CD4-positive, alpha-beta T cell treated with Interleukin-2 at 100 ng/mL for 4 hours (primary cell): Measurements from ENCODE around the gene ADGRL2.

Experiments used
- DNase-seq: peaks from one replicate; pipeline ENCODE4 v3.0.0-alpha.2; 2020; ENCODE audit warnings: low spot score

Gene ADGRL2

DNA sequence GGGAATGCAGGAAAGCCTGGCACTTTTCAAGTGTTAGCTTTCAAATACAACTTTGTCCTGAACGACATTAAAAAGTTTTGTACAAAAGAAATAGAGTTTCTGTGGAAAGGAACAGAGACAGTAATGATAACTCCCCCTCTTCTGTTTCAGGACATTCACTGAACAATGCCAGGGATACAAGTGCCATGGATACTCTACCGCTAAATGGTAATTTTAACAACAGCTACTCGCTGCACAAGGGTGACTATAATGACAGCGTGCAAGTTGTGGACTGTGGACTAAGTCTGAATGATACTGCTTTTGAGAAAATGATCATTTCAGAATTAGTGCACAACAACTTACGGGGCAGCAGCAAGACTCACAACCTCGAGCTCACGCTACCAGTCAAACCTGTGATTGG, 189.5 kb downstream of the ADGRL2 start:
- DNase-seq, result no peak

GRCh38 chr1:81998165-81998564, 197.4 kb downstream of the ADGRL2 start:
- DNase-seq, result no peak

- DNase-seq, result no peak
Measured at GRCh38 chr1:81999364-81999763, 198.6 kb downstream of the ADGRL2 start.

GRCh38 chr1:82000221-82000620, 199.5 kb downstream of the ADGRL2 start:
- DNase-seq, result no peak

DNA sequence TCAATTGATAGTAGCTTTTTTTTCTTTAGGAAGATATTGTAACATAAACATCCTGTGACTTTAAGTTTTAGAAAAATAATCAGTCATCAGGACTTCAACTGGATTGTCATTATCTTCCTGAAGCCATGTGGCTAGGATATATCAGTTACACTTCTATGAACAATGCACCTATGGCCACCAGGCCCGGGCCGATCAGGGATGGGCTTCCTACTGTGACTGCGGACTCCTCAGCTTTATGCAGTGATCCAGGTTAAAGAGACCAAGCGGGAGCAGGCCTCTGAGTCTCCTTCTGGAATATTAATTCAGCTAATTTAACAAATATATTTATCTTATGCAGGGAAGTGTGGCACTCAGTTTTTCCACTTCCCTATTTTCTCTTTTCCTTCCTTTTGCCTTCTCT, 200.6 kb downstream of the ADGRL2 start:
- DNase-seq, result no peak

DNA sequence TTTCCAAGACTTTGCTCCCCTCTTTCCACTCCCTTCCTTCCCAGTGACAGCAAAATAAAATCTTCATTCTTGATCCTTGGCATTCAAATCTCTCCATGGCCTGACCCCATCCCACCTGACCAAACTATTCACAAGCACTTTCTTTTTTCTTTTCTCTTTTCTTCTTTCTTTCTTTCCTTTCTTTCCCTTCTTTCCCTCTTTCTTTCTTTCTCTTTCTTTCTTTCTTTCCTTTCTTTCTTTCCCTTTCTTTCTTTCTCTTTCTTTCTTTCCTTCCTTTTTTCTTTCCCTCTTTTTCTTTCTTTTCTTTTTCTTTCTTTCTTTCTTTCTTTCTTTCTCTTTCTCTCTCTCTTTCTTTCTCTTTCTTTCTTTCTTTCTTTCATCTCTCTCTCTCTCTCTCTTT, 207.1 kb downstream of the ADGRL2 start:
- no peak for DNase-seq

DNA sequence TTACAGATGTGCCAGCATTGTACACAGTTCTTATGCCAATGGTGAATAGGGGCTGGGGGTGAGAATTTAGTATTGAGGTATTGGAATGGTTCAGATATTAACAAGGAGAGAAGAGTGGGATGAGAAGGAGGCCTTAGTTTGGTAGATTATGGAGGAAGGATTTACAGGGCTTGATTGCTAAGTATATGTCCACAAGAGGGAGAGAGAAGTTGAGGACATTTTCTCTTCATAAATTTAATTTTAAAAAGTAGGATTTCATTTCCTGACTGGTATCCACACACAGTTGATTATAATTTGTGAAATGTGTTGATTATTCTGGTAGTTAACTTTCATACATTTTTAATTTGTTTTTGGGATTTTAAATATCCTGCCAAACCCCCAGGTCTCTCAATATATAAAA, 213.0 kb downstream of the ADGRL2 start:
- no peak for DNase-seq

GRCh38 chr1:82015444-82015843, 214.7 kb downstream of the ADGRL2 start:
- DNase-seq, result no peak

GRCh38 chr1:82018319-82018718, 217.6 kb downstream of the ADGRL2 start:
- no peak for DNase-seq

- DNase-seq, result no peak
Measured at GRCh38 chr1:82019508-82019907, 218.8 kb downstream of the ADGRL2 start.

DNA sequence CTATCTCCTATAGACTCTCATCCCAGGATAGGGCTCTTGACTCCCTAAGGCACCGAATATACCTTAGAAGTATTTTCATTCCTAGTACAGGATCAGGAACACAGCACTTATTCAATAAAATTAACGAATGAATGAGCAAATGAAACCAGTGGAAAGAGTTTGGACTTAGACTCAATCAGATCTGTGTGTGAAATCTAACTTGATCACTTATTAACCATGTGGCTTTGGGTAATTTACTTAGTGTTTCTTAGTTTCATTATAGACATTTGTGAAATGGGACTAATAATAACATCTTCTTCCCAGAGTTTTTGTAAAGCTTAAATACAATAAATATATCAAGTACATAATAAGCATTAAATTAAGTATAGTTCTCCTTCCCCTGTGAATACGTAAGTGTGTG, 230.1 kb downstream of the ADGRL2 start:
- no peak for DNase-seq

DNA sequence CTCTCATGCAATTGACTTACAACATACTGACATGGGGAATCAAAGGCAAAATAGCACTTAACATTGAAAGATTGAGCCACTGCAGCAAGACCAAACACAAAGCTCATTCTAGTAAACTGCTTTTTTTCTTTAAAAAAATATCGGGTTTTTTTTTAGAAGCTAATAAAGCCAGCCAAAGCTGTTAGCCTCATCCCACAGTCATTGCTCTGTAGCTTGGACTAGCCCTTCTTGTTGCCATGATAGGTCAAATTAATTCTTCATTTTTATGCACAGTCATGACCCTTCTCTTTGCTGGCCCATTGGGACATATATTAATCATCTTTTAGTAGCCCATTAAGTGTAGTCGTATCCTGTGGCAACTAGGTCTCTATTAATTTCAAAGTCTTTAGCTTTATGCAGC, 231.3 kb downstream of the ADGRL2 start:
- DNase-seq, result no peak

GRCh38 chr1:82034812-82035211, 234.1 kb downstream of the ADGRL2 start:
- DNase-seq, result no peak
